Transverse colon (tissue), 4 donors: Measurements from ENCODE around the gene TTYH3. TPM values are rescaled to one million over a fixed set of nuclear protein-coding genes. Genes with fewer than 3 reads are reported as not detected.

Experiments
- DNase-seq: peaks from one replicate; pipeline ENCODE4 v3.0.0-alpha.2; 2019
- H3K27ac ChIP-seq, 4 donors: fragments of 200-600 bp; sonication (generic); 2 replicates each; pipeline ENCODE4 v1.5.1; 2016 to 2018; ENCODE audit warnings: inconsistent platforms in 4 of 4
- H3K27me3 ChIP-seq: fragments of 200-600 bp; sonication (generic); 2 replicates; pipeline ENCODE4 v1.5.1; 2017; ENCODE audit warnings: inconsistent platforms
- H3K36me3 ChIP-seq, 4 donors: fragments of 200-600 bp; sonication (generic); 2 replicates each; pipeline ENCODE4 v1.5.1; 2017 to 2019; ENCODE audit warnings: inconsistent platforms in 4 of 4
- H3K4me1 ChIP-seq, 4 donors: fragments of 200-600 bp; sonication (generic); 2 replicates each; pipeline ENCODE4 v1.5.1; 2017 to 2020; ENCODE audit warnings: inconsistent platforms in 4 of 4
- H3K4me3 ChIP-seq, 4 donors: fragments of 200-600 bp; sonication (generic); 1 replicate in 1 of 4; 2 replicates in 3 of 4; pipeline versions ENCODE4 v1.5.1 to v1.6.1; 2017 to 2019; ENCODE audit warnings: inconsistent platforms in 4 of 4
- H3K9me3 ChIP-seq, 2 donors: fragments of 200-600 bp; sonication (generic); 2 replicates each; pipeline ENCODE4 v1.5.1; 2017 to 2019; ENCODE audit warnings: inconsistent platforms in 2 of 2
- EP300 ChIP-seq: sonication (generic); formaldehyde crosslinking; IDR thresholded peaks from one replicate; pipeline ENCODE4 v1.6.1; 2017; ENCODE audit warnings: antibody characterized with exemption, low read depth
- POLR2A ChIP-seq: fragments of 450-650 bp; IDR thresholded peaks from one replicate; pipeline ENCODE4 v1.6.1; 2016; ENCODE audit warnings: antibody characterized with exemption, mild to moderate bottlenecking, moderate library complexity
- POLR2AphosphoS5 ChIP-seq, 3 donors: sonication (generic); formaldehyde crosslinking; IDR thresholded peaks; one replicate each; pipeline ENCODE4 v1.6.1; 2016; ENCODE audit warnings: antibody characterized with exemption in 3 of 3
- WGBS, 2 donors: methylation state at CpG; one replicate each; pipeline ENCODE4 v1.1.5; 2018; ENCODE audit warnings: low coverage in 1 of 2; 5-methylcytosine and 5-hydroxymethylcytosine counted together
- in situ Hi-C, 4 donors: fragments of 200-750 bp; cut with MboI; loops; one replicate each; pipeline versions ENCODE4 v1.15.0 to v1.15.1; 2017; ENCODE audit warnings: low sequenced_read_pairs in 3 of 4, low pct_ligation_motif_present in 1 of 4, low pct_unique_long_range_greater_than_20kb in 1 of 4
- intact Hi-C: fragments of 100-400 bp; cut with DNase I; formaldehyde crosslinking; loops from one replicate; pipeline ENCODE4 v1.15.1; 2023; ENCODE audit warnings: low total_unique reads
- total RNA-seq, 4 donors: library from RNA; depleted of rRNA; stranded (reverse); fragments of >200 nt; gene quantifications; one replicate each; pipeline ENCODE4 v1.1.0, GENCODE V29; 2016
- TF ChIP-seq, protein P1 (sequence below), 5 experiments: fragments of 200-600 bp in 3 of 5; fragments of 450-650 bp in 2 of 5; sonication (generic) in 3 of 5; IDR thresholded peaks; 1 replicate in 2 of 5; 2 replicates in 3 of 5; pipeline ENCODE4 v1.5.1; 2016 to 2017; ENCODE audit warnings: antibody characterized with exemption in 5 of 5, inconsistent platforms in 3 of 5, mild to moderate bottlenecking in 2 of 5, moderate library complexity in 1 of 5

TTYH3 gene
- total RNA-seq, 4 donors from 2014 or later: 11.2 to 43.6 (median 23.0) TPM

DNA sequence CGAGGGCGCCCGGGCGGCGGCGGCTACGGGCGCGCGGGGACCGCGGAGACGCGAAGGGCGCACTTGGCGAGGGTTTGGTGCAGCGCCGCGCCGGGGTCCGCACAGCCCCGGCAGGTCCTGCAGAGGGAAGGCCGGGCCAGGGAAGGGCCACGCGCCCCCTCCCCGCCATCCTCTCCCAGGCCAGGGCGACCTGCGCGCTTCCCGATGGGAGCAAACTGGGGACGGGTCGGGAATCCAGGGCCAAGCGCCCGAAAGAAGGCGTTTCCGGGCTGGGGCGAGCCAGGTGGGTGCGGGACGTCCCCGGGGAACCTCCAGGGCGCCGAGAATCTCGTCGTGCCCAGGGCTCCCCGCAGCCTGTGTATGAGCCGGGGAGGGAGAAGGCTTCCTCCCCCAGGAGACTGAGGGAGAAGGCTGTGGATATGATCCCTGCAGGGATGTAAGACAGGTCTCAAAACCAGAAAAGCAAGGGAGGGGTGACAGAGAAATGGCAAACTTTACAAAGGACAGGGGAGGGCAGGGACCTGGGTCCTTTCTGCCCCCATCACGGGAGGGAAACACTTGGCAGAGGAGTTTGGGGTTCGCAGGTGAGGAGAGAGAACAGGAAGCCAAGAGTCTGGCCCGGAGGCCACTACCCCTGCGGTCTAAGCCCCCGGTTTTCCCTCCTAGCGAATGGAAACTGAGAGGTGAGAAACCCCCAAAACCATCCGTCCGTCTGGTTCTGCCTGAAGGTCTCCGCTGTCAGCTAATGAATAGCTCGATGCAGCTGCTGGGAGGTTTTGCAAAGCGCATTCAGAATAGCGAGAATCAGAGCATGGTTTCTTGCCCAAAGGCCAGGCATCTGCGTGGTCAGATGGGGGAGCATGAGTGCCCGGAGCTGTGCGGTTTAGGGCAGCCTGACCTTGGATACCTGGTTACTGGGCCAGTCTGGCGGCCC is 56.9 kb downstream of the TTYH3 start:
- DNase-seq: no peak
- Histone ChIP-seq H3K27ac (no peak overlapping the region), H3K4me3 (peak overlapping the region in 2 of 4 donors; percentile 11 to 16), H3K36me3 (no peaks in the 10 kb centered on the region), H3K4me1 (peaks cover 0 to 18% (median 15%) of the 10 kb centered on the region in 4 donors), H3K9me3 (no peaks in the 10 kb centered on the region), H3K27me3 (peaks cover 83% of the 10 kb centered on the region)
- TF ChIP-seq POLR2AphosphoS5 (IDR thresholded peaks at IDR 0.05) (no peak), POLR2A (no peak), EP300 (no peak)
- TF ChIP-seq, protein P1, sequence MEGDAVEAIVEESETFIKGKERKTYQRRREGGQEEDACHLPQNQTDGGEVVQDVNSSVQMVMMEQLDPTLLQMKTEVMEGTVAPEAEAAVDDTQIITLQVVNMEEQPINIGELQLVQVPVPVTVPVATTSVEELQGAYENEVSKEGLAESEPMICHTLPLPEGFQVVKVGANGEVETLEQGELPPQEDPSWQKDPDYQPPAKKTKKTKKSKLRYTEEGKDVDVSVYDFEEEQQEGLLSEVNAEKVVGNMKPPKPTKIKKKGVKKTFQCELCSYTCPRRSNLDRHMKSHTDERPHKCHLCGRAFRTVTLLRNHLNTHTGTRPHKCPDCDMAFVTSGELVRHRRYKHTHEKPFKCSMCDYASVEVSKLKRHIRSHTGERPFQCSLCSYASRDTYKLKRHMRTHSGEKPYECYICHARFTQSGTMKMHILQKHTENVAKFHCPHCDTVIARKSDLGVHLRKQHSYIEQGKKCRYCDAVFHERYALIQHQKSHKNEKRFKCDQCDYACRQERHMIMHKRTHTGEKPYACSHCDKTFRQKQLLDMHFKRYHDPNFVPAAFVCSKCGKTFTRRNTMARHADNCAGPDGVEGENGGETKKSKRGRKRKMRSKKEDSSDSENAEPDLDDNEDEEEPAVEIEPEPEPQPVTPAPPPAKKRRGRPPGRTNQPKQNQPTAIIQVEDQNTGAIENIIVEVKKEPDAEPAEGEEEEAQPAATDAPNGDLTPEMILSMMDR (IDR thresholded peaks at IDR 0.05): no peak
- intact Hi-C loops (no loop called here), in situ Hi-C loops (loop anchor here in 3 of 4 donors (25.0 kb wide), 2 partner anchors 201 to 226 kb away; partner anchors contain the start of gene GRIFIN (in 1 of the 3))
- WGBS, 2 donors: 0 to 6% methylated on average over 1 to 35 of the region's 62 CpGs

DNA sequence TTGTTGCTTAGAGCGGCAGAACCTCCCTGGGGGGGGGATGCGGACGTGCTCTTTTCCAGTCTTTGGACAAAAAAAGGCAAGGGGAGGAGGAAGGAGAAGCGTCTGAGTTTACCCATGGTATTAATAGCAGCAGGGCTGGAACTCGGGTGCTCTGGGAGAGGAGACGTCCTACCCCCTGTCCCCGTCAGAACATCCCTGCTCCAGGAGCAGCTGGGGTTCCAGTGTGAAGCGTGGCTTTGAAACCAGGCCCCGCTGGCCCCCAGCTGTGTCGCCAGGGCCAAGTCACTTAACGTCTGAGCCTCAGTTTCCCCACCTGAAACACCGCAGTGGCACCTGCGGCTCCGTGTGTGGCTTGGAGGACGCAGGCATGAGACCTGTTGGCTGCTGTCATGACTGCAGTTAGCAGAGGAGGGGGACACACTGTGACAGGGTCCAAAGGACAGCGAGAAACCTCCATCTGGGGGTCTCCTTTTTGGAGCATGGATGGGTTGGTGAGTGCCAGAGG is 57.6 kb downstream of the TTYH3 start:
- no peak for TF ChIP-seq POLR2AphosphoS5 (IDR thresholded peaks at IDR 0.05)
- TF ChIP-seq, protein P1 (IDR thresholded peaks at IDR 0.05): no peak
- TF ChIP-seq POLR2A: no peak
- no peak for TF ChIP-seq EP300
- in situ Hi-C loops (loop anchor here in 3 of 4 donors (25.0 kb wide), 2 partner anchors 202 to 227 kb away; partner anchors contain the start of gene GRIFIN (in 1 of the 3)), intact Hi-C loops (no loop called here)
- Histone ChIP-seq H3K36me3 (no peaks in the 10 kb centered on the region), H3K27me3 (peaks cover 83% of the 10 kb centered on the region), H3K9me3 (no peaks in the 10 kb centered on the region), H3K4me3 (no peak overlapping the region), H3K27ac (no peak overlapping the region), H3K4me1 (peaks cover 0 to 18% (median 15%) of the 10 kb centered on the region in 4 donors)
- DNase-seq: no peak
- 60% methylated on average over 16 of the region's 16 CpGs; no CpG with 5 or more reads in 1 of the 2 donors for WGBS, 2 donors

DNA sequence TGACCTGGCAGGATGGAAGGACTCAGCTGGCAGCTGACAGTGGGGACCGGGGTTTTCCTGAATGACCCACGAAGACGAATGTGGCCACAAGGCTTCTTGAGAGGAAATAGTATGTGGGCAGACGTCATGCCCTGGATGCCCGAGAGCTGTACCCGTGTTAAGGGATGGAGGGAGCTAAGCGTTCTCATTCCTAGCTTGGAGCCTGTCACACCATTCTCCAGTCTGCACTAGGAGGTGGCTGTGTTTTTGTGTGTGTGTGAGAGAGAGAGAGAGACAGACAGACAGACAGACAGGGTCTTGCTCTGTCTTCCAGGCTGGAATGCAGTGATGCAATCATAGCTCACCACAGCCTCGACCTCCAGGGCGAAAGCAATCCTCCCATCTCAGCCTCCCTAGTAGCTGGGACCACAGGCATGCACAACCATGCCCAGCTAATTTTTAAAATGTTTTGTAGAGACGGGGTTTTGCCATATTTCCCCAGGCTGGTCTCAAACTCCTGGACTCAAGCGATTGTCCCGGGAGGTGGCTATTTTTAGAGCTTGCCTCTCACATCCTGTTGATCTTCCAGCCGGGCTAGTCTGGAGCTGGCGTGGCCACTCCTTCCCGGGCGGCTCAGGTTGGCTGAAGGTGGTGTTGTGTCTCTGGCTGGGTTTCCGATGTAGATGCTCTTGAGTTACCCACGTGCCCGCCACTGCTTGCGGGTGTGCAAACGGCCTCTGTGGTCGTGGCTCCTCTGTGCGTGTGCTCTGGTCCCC is 58.3 kb downstream of the TTYH3 start:
- Histone ChIP-seq H3K4me1 (peaks cover 0 to 18% (median 15%) of the 10 kb centered on the region in 4 donors), H3K27me3 (peaks cover 77% of the 10 kb centered on the region), H3K4me3 (no peak overlapping the region), H3K9me3 (no peaks in the 10 kb centered on the region), H3K36me3 (no peaks in the 10 kb centered on the region), H3K27ac (no peak overlapping the region)
- in situ Hi-C loops (loop anchor here in 3 of 4 donors (25.0 kb wide), 2 partner anchors 203 to 228 kb away; partner anchors contain the start of gene GRIFIN (in 1 of the 3)), intact Hi-C loops (no loop called here)
- 37 to 57% methylated on average over 8 to 23 of the region's 23 CpGs for WGBS, 2 donors
- DNase-seq: no peak
- TF ChIP-seq, protein P1 (IDR thresholded peaks at IDR 0.05): no peak
- TF ChIP-seq POLR2AphosphoS5 (IDR thresholded peaks at IDR 0.05) (no peak), POLR2A (no peak), EP300 (no peak)
